ENCODE data around the gene SEPTIN10. TPM values are rescaled to one million over a fixed set of nuclear protein-coding genes. Genes with fewer than 3 reads are reported as not detected.
"Not testable (repeated sequence)": the region's sequence is repeated elsewhere in the genome, so short reads cannot be mapped to it uniquely, and the experiment has no call there.

Gene SEPTIN10
- total and polyA plus RNA-seq, 2 experiments from 2014 or later: 60.0 to 77.3 TPM

DNA sequence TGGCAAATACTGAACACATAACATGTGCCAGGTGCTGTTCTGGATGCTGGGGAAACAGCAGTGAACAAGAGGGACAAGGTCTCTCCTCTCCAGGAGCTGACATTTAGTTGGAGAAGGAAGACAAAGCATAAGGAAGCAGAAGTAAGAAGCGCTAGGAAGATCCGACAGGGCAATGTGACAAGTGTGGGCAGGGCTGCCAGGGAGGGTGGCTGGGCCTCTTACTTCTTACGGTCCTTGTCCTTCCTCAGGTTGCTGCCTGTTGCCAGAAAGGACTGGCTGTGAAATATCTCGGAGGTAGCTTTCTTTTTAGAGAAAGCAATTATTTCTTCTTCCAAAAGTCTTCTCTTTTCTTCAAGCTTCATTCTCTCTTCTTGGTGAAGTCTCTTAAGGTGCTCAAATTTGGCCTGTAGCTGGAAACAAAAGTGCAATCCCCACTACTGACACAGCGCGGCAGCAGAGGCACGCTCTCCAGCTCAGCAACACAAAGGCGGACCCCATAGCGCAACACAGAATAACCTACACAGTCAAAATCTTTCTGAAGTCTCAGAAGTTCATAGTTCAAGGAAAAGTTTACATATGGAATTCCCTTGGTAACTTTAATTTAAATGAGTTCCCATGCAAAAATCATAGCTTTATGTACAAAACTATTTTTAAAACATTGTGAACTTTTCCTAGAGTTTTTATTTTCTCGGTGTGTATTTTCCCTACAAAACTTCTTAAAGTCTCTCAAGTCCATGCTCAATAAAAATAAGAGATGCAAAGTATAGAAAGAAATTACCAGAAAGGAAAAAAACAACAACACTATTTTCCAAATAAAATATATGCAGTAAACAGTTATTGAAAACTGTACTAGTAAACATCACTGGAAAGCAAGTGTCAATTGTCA, 67.7 kb downstream of the SEPTIN10 start:
- TF ChIP-seq, protein P1, sequence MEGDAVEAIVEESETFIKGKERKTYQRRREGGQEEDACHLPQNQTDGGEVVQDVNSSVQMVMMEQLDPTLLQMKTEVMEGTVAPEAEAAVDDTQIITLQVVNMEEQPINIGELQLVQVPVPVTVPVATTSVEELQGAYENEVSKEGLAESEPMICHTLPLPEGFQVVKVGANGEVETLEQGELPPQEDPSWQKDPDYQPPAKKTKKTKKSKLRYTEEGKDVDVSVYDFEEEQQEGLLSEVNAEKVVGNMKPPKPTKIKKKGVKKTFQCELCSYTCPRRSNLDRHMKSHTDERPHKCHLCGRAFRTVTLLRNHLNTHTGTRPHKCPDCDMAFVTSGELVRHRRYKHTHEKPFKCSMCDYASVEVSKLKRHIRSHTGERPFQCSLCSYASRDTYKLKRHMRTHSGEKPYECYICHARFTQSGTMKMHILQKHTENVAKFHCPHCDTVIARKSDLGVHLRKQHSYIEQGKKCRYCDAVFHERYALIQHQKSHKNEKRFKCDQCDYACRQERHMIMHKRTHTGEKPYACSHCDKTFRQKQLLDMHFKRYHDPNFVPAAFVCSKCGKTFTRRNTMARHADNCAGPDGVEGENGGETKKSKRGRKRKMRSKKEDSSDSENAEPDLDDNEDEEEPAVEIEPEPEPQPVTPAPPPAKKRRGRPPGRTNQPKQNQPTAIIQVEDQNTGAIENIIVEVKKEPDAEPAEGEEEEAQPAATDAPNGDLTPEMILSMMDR (IDR thresholded peaks at IDR 0.05; ENCODE audit: low read depth, low read length): peak; percentile 97
- no peaks in the 10 kb centered on the region for H3K36me3 ChIP-seq
- peak; percentile 74 to 77 for DNase-seq (ENCODE audit: low read depth in 1 of 2, low spot score in 1 of 2)
- H3K27me3 ChIP-seq: no peaks in the 10 kb centered on the region
- H3K4me3 ChIP-seq: no peak overlapping the region
- peaks cover 14% of the 10 kb centered on the region for H3K4me1 ChIP-seq (ENCODE audit: low read depth)
- H3K9me3 ChIP-seq (ENCODE audit: low read depth): no peaks in the 10 kb centered on the region
- no peak overlapping the region for H3K27ac ChIP-seq

DNA sequence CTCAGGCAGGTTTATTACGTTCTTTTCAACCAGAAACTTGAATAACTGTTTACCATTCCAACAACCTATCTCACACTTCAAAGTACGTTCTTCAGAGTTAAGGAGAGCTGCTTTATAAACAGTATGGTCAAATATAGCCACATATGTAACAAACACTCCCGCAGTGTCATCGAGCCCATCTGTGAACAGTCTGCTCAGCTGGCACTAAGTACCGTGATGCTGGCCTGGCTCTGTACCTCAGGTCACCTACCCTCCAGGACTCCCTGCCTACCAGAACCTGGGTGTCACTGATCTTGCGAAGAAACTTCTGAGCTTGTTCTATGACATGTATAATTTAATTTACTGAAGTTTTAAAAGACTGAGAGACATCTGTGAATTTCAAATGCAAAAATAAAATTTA, 71.4 kb downstream of the SEPTIN10 start:
- Histone ChIP-seq H3K27ac (no peak overlapping the region), H3K36me3 (no peaks in the 10 kb centered on the region), H3K4me3 (no peak overlapping the region), H3K27me3 (no peaks in the 10 kb centered on the region), H3K4me1 (ENCODE audit: low read depth) (peaks cover 14% of the 10 kb centered on the region), H3K9me3 (ENCODE audit: low read depth) (no peaks in the 10 kb centered on the region)
- TF ChIP-seq, protein P1 (IDR thresholded peaks at IDR 0.05; ENCODE audit: low read depth, low read length): no peak
- DNase-seq (ENCODE audit: low read depth in 1 of 2, low spot score in 1 of 2): no peak

DNA sequence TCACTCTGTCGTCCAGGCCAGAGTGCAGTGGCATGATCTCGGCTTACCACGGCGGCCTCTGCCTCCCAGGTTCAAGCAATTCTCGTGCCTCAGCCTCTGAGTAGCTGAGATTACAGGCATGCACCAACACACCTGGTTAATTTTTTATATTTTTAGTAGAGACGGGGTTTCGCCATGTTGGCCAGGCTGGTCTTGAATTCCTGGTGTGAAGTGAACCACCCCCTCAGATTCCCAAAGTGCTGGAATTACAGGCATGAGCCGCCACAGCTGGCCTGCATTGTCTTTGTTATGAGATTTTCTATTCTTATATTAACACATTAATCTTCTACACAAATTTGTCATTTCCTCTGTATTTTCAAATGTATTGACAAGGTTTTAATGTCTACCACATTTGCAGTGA, 75.2 kb downstream of the SEPTIN10 start:
- TF ChIP-seq, protein P1 (IDR thresholded peaks at IDR 0.05; ENCODE audit: low read depth, low read length): no peak
- Histone ChIP-seq H3K27ac (no peak overlapping the region), H3K9me3 (ENCODE audit: low read depth) (no peaks in the 10 kb centered on the region), H3K4me3 (no peak overlapping the region), H3K4me1 (ENCODE audit: low read depth) (peaks cover 26% of the 10 kb centered on the region), H3K27me3 (no peaks in the 10 kb centered on the region), H3K36me3 (no peaks in the 10 kb centered on the region)
- no peak for DNase-seq (ENCODE audit: low read depth in 1 of 2, low spot score in 1 of 2)

DNA sequence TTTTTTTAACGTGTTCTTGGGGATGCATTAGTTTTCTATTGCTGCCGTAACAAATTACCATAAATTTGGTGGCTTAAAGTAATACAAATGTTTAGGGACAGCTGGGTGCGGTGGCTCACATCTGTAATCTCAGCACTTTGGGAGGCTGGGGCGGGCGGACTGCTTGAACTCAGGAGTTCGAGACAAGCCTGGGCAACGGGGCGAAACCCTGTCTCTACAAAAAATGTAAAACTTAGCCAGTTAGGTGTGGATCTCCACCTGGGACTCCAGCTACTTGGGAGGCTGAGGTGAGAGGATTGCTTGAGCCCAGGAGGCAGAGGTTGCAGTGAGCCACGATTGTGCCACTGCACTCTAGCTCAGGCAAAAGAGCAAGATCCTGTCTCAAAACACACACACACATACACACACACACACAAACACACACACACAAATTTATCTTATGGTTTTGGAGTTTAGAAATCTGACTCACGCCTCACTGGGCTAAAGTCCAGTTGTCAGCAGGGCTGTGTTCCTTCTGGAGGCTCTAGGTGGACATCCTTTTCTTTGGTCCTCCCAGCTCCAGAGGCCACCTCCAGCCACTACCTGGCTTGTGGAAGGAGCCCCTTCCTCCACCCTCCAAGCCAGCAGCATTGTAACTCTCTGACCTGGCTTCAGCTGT, 76.1 kb downstream of the SEPTIN10 start:
- peak in 1 of 2 donors; percentile 69 for DNase-seq (ENCODE audit: low read depth in 1 of 2, low spot score in 1 of 2)
- H3K27me3 ChIP-seq: no peaks in the 10 kb centered on the region
- TF ChIP-seq, protein P1 (IDR thresholded peaks at IDR 0.05; ENCODE audit: low read depth, low read length): no peak
- H3K9me3 ChIP-seq (ENCODE audit: low read depth): no peaks in the 10 kb centered on the region
- H3K4me1 ChIP-seq (ENCODE audit: low read depth): peaks cover 28% of the 10 kb centered on the region
- H3K36me3 ChIP-seq: no peaks in the 10 kb centered on the region
- H3K4me3 ChIP-seq: no peak overlapping the region
- no peak overlapping the region for H3K27ac ChIP-seq

DNA sequence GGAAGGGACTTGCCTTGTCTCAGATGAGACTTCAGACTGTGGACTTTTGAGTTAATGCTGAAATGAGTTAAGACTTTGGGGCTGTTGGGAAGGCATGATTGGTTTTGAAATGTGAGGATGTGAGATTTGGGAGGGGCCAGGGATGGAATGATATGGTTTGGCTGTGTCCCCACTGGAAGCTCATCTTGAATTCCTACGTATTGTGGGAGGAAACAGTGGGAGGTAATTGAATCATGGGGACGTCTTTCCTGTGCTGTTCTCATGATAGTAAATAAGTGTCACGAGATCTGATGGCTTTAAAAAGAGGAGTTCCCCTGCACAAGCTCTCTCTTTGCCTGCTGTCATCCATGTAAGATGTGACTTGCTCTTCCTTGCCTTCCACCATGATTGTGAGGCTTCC, 77.2 kb downstream of the SEPTIN10 start:
- H3K4me1 ChIP-seq (ENCODE audit: low read depth): peaks cover 22% of the 10 kb centered on the region
- DNase-seq (ENCODE audit: low read depth in 1 of 2, low spot score in 1 of 2): peak in 1 of 2 donors; percentile 61
- H3K4me3 ChIP-seq; H3K27me3 ChIP-seq; H3K9me3 ChIP-seq (ENCODE audit: low read depth); H3K27ac ChIP-seq; H3K36me3 ChIP-seq: not testable (repeated sequence)

Measured in cardiac muscle cell (in vitro differentiated cells and primary cell).